NCI-H2196 (cell line): ENCODE measurements around the gene FAM153A.
"Not testable (repeated sequence)": the region's sequence is repeated elsewhere in the genome, so short reads cannot be mapped to it uniquely, and the experiment has no call there.

ENCODE experiments used
- DNase-seq: peaks from one replicate; lab custom pipeline; 2025; ENCODE audit not compliant: unreplicated experiment; lab: John Stamatoyannopoulos, UW

Gene FAM153A

GRCh38 chr5:177747354-177747753 lies 35.3 kb downstream of the FAM153A start:
- DNase-seq: not testable (repeated sequence)

GRCh38 chr5:177724858-177725257 lies 57.8 kb downstream of the FAM153A start:
- DNase-seq: not testable (repeated sequence)

GRCh38 chr5:177723831-177724485 lies 58.7 kb downstream of the FAM153A start:
- not testable (repeated sequence) for DNase-seq

GRCh38 chr5:177722829-177723228 lies 59.9 kb downstream of the FAM153A start:
- not testable (repeated sequence) for DNase-seq

- DNase-seq: not testable (repeated sequence)
Measured at GRCh38 chr5:177719989-177720388, 62.7 kb downstream of the FAM153A start.

- not testable (repeated sequence) for DNase-seq
Measured at GRCh38 chr5:177715423-177715822, 67.3 kb downstream of the FAM153A start.

- DNase-seq: not testable (repeated sequence)
Measured at GRCh38 chr5:177696100-177696499, 86.6 kb downstream of the FAM153A start.

- DNase-seq: not testable (repeated sequence)
Measured at GRCh38 chr5:177695356-177695930, 87.3 kb downstream of the FAM153A start.

- DNase-seq: not testable (repeated sequence)
Measured at GRCh38 chr5:177694518-177694835, 88.2 kb downstream of the FAM153A start.

- peak; percentile 80 for DNase-seq
Measured at GRCh38 chr5:177693671-177694517, 88.8 kb downstream of the FAM153A start.

GRCh38 chr5:177692969-177693368 lies 89.7 kb downstream of the FAM153A start:
- DNase-seq: not testable (repeated sequence)

GRCh38 chr5:177692507-177692906 lies 90.2 kb downstream of the FAM153A start:
- DNase-seq: not testable (repeated sequence)

GRCh38 chr5:177689011-177689610 lies 93.6 kb downstream of the FAM153A start:
- not testable (repeated sequence) for DNase-seq

GRCh38 chr5:177688091-177688490 lies 94.6 kb downstream of the FAM153A start:
- not testable (repeated sequence) for DNase-seq

- DNase-seq: not testable (repeated sequence)
Measured at GRCh38 chr5:177681920-177682319, 100.8 kb downstream of the FAM153A start.
